HG03558 (cell line): Measurements from ENCODE around the gene AMH.
"Not testable (repeated sequence)": the region's sequence is repeated elsewhere in the genome, so short reads cannot be mapped to it uniquely, and the experiment has no call there.

Source experiments
- ATAC-seq: cut with Tn5 transposase; IDR thresholded peaks from one replicate; pipeline ENCODE4 v1.9.1; 2021; ENCODE audit warnings: moderate number of reproducible peaks; ENCODE audit not compliant: unreplicated experiment; ENCODE audit errors: extremely low read depth

The AMH gene

GRCh38 chr19:2249010-2249866 is at the start of gene AMH:
AMH (plus strand) TSS chr19:2249323; CDS start chr19:2249333, 10 bp downstream.
- no peak for ATAC-seq

GRCh38 chr19:2199861-2200623 is 49.1 kb upstream of the AMH start:
- ATAC-seq: no peak

- not testable (repeated sequence) for ATAC-seq
Observed at GRCh38 chr19:2200624-2201294, 48.4 kb upstream of the AMH start.

GRCh38 chr19:2201473-2202148 is 47.5 kb upstream of the AMH start:
- ATAC-seq: no peak

GRCh38 chr19:2202366-2202765 is 46.8 kb upstream of the AMH start:
- no peak for ATAC-seq

GRCh38 chr19:2207008-2207407 is 42.1 kb upstream of the AMH start:
- no peak for ATAC-seq

- no peak for ATAC-seq
Observed at GRCh38 chr19:2207991-2208860, 40.9 kb upstream of the AMH start.

- ATAC-seq: no peak
Observed at GRCh38 chr19:2208975-2209374, 40.1 kb upstream of the AMH start.

GRCh38 chr19:2209408-2209807 is 39.7 kb upstream of the AMH start:
- ATAC-seq: no peak

- ATAC-seq: no peak
Observed at GRCh38 chr19:2210206-2210605, 38.9 kb upstream of the AMH start.

GRCh38 chr19:2210987-2211740 is 38.0 kb upstream of the AMH start:
- no peak for ATAC-seq

GRCh38 chr19:2212861-2213711 is 36.0 kb upstream of the AMH start:
- no peak for ATAC-seq

- no peak for ATAC-seq
Observed at GRCh38 chr19:2213799-2214198, 35.3 kb upstream of the AMH start.

GRCh38 chr19:2214251-2214650 is 34.9 kb upstream of the AMH start:
- ATAC-seq: no peak

- no peak for ATAC-seq
Observed at GRCh38 chr19:2215281-2215751, 33.8 kb upstream of the AMH start.

GRCh38 chr19:2216361-2217225 is 32.5 kb upstream of the AMH start:
- ATAC-seq: no peak

GRCh38 chr19:2217591-2217990 is 31.5 kb upstream of the AMH start:
- ATAC-seq: no peak
